ENCODE measurements around the gene UBR2. TPM values are rescaled to one million over a fixed set of nuclear protein-coding genes. Genes with fewer than 3 reads are reported as not detected.

The UBR2 gene
- total RNA-seq, 1 donor from 2014 or later: 40.8 TPM

GRCh38 chr6:42644211-42644610 is 80.4 kb downstream of the UBR2 start:
- no peak for ATAC-seq (ENCODE audit: low read depth)
- ChIA-PET POLR2A (no interaction called here), CTCF (no interaction called here)
- no peaks in the 10 kb centered on the region for H3K4me1 Mint-ChIP-seq
- no peaks in the 10 kb centered on the region for H3K9me3 Mint-ChIP-seq
- peaks cover 61% of the 10 kb centered on the region for H3K36me3 Mint-ChIP-seq (ENCODE audit: low read depth)
- intact Hi-C loops (cut with micrococcal nuclease): no loop called here
- no peak overlapping the region for H3K27ac Mint-ChIP-seq
- DNase-seq: no peak
- TF ChIP-seq, protein P1, sequence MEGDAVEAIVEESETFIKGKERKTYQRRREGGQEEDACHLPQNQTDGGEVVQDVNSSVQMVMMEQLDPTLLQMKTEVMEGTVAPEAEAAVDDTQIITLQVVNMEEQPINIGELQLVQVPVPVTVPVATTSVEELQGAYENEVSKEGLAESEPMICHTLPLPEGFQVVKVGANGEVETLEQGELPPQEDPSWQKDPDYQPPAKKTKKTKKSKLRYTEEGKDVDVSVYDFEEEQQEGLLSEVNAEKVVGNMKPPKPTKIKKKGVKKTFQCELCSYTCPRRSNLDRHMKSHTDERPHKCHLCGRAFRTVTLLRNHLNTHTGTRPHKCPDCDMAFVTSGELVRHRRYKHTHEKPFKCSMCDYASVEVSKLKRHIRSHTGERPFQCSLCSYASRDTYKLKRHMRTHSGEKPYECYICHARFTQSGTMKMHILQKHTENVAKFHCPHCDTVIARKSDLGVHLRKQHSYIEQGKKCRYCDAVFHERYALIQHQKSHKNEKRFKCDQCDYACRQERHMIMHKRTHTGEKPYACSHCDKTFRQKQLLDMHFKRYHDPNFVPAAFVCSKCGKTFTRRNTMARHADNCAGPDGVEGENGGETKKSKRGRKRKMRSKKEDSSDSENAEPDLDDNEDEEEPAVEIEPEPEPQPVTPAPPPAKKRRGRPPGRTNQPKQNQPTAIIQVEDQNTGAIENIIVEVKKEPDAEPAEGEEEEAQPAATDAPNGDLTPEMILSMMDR (IDR thresholded peaks at IDR 0.05): no peak
- H3K27me3 Mint-ChIP-seq: no peaks in the 10 kb centered on the region
- no peak overlapping the region for H3K4me3 Mint-ChIP-seq

- Mint-ChIP-seq H3K36me3 (ENCODE audit: low read depth) (peaks cover 69% of the 10 kb centered on the region), H3K27ac (no peak overlapping the region), H3K4me1 (no peaks in the 10 kb centered on the region), H3K4me3 (no peak overlapping the region), H3K27me3 (no peaks in the 10 kb centered on the region), H3K9me3 (no peaks in the 10 kb centered on the region)
- DNase-seq (no peak), ATAC-seq (ENCODE audit: low read depth) (no peak)
- TF ChIP-seq, protein P1 (IDR thresholded peaks at IDR 0.05): no peak
- intact Hi-C loops (cut with micrococcal nuclease): no loop called here
- CTCF ChIA-PET: no interaction called here
- POLR2A ChIA-PET: no interaction called here
Measured at GRCh38 chr6:42652024-42652746, 88.4 kb downstream of the UBR2 start.

DNA sequence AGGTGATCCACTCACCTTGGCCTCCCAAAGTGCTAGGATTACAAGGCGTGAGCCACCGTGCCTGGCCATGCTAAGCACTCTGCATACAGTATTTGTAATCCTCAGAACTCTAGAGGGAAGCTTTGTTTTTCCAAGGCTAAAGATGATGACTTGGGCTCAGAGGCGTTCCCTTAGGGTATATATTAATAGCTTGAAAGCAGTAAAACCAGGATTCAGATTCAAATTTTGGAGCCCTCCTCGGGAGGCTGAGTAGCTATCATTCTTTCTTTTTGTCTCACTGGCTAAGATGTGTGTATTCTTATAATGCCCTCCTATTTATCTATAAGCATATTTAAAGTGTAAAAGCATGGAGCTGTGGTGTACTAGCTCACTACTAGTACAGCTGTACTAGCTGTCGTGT is 90.0 kb downstream of the UBR2 start:
- peaks cover 74% of the 10 kb centered on the region for H3K36me3 Mint-ChIP-seq (ENCODE audit: low read depth)
- H3K27me3 Mint-ChIP-seq: no peaks in the 10 kb centered on the region
- CTCF ChIA-PET: no interaction called here
- ATAC-seq (ENCODE audit: low read depth) (no peak), DNase-seq (no peak)
- H3K4me3 Mint-ChIP-seq: no peak overlapping the region
- H3K9me3 Mint-ChIP-seq: no peaks in the 10 kb centered on the region
- TF ChIP-seq, protein P1 (IDR thresholded peaks at IDR 0.05): no peak
- no peak overlapping the region for H3K27ac Mint-ChIP-seq
- no peaks in the 10 kb centered on the region for H3K4me1 Mint-ChIP-seq
- POLR2A ChIA-PET: no interaction called here
- intact Hi-C loops (cut with micrococcal nuclease): no loop called here

- peaks cover 70% of the 10 kb centered on the region for H3K36me3 Mint-ChIP-seq (ENCODE audit: low read depth)
- intact Hi-C loops (cut with micrococcal nuclease): loop anchor here (10.0 kb wide), 1 partner anchor 485 kb away; no protein-coding TSS in a partner anchor
- ChIA-PET POLR2A (no interaction called here), CTCF (no interaction called here)
- no peak overlapping the region for H3K4me3 Mint-ChIP-seq
- H3K9me3 Mint-ChIP-seq: no peaks in the 10 kb centered on the region
- no peaks in the 10 kb centered on the region for H3K4me1 Mint-ChIP-seq
- no peak overlapping the region for H3K27ac Mint-ChIP-seq
- DNase-seq (no peak), ATAC-seq (ENCODE audit: low read depth) (no peak)
- TF ChIP-seq, protein P1 (IDR thresholded peaks at IDR 0.05): no peak
- H3K27me3 Mint-ChIP-seq: no peaks in the 10 kb centered on the region
Measured at GRCh38 chr6:42659806-42660205, 96.0 kb downstream of the UBR2 start.

DNA sequence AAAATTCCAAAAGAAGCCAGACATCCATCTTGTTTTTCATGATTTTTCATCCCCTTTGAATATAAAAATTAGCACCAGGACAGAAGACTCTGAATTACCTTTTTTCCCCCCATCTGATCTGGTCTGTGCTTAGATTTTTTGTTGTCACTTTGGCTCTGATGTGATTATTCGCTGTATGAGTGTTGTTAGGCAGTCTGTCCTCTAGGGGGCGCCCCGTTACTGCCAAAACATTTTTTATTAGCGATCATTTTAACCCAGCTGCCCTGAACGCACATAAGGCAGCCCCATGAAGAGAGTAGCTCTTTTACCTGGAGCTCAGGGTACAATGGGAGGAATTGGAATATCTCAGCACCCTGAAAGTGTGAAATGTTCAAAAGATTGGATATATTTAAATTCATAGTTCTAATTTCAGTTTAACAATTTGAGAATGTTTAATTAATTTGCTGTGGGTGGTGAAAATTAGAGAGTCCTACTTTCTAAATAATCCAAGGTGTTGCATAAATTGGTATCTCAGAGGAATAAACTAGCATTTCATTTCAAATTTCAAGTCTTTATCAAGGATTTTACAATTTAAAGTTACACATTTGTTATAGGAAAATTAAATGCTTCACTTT is 97.8 kb downstream of the UBR2 start:
- ATAC-seq (ENCODE audit: low read depth) (peak; percentile 96), DNase-seq (peak; percentile 65)
- H3K9me3 Mint-ChIP-seq: no peaks in the 10 kb centered on the region
- no peaks in the 10 kb centered on the region for H3K4me1 Mint-ChIP-seq
- ChIA-PET POLR2A (interaction anchor here (0.5 to 1.8 kb wide), 10 partner anchors 65 to 303 kb away, joined by 3 to 10 read pairs (median 4); partner anchors contain the start of genes RPL7L1 and TBCC), CTCF (interaction anchor here (0.6 to 6.3 kb wide), 31 partner anchors 9 to 482 kb away, joined by 3 to 68 read pairs (median 4); partner anchors contain the start of genes CNPY3, RPL7L1 and TBCC)
- H3K4me3 Mint-ChIP-seq: no peak overlapping the region
- TF ChIP-seq, protein P1 (IDR thresholded peaks at IDR 0.05): peak; percentile 74
- no peak overlapping the region for H3K27ac Mint-ChIP-seq
- intact Hi-C loops (cut with micrococcal nuclease): loop anchor here (1.0 to 10.0 kb wide), 5 partner anchors 65 to 483 kb away; no protein-coding TSS in a partner anchor
- H3K27me3 Mint-ChIP-seq: no peaks in the 10 kb centered on the region
- H3K36me3 Mint-ChIP-seq (ENCODE audit: low read depth): peaks cover 79% of the 10 kb centered on the region

All from activated B cell treated with CpG ODN at 0.5 μM for 24 hours (primary cell).